ENCODE results near the gene PTBP1.

The PTBP1 gene

DNA sequence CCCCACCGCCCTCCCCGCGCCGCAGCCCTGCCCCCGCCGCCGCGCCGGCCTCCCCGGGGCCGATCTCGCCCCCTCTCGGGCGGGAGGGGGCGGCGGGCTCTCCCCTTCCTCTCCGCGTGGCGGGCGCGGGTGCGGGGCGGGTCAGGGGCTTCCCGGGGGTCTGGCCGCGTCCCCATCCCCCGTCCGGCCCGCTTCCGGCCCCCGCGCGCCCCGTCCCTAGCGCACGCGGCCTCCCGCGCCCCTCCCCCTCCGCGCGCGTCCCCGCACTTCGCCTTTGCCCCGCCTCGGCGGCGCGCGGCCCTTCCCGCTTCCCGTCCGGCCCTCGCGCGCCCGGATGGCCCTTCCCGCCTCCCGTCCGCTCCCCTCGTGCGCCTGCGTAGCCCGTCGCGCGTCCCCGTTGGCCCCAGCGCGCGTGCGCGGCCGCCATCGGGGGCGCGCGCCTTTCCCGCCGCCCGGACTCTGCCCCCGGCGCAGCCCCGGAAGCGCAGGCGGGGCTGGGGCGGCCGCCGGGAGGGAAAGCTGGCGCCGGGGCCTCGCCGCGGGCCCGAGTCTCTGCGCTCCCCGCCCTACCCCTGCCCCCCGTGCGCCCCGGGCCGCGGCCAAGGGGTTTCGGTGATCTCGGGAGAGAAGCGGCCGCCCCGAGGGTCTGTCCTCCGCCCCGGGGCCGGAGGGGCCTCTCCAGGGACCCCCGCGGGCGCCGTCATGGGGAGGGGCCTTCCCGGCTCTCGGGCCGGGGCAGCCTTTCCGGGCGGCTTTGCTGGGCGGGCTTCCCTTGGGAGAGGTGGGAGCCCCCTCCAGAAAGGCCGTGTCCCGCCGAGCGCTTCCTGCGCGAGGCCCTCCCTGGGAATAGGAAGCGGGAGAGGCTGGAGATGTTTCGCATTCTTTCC is 519 bp downstream of the PTBP1 start:
- DNase-seq (ENCODE audit: low spot score) = peak; percentile 82

GRCh38 chr19:798415-799075 is 1.3 kb downstream of the PTBP1 start:
- no peak for DNase-seq (ENCODE audit: low spot score)

DNA sequence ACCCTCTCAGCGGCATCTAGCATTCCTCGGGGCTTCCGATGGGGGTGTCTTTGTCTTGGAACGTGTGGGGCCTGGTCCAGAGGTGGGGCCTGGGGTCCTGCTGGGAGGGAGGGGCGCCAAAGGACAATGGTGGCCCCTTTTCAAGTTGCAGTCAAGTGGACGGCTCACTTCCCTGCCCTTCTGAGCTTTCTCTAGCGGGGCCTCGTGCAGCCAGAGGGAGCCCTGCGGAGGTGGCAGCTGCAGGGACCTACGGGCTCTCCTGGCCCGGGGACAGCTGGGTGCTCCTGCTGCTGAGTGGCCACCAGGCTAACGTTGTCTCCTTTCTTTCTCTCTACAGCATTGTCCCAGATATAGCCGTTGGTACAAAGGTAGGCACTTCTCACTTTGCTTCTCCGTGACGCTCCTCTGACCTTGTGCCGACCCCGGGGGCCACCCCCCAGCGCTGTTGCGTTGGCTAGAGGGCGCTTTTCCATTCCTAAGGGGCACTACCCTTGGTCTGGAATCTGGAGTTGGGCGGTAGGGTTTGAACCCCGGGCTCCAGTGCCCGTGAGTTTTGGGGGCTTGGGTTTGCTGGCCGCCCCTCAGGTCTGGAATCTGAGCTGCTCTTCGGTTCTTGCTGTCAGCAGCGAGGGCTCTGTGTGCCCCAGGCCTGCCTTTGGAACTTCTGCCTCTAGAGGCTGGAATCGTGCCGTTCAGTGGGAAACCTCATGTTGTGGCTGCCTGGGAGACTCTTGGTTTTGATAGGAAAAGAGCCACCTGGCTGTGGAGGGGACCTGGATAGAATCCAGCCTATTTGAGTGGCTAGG is 2.0 kb downstream of the PTBP1 start:
- DNase-seq (ENCODE audit: low spot score) = no peak

- DNase-seq (ENCODE audit: low spot score) = no peak
Measured at GRCh38 chr19:800360-801029, 3.2 kb downstream of the PTBP1 start.

GRCh38 chr19:801030-801860 is 4.0 kb downstream of the PTBP1 start:
- no peak for DNase-seq (ENCODE audit: low spot score)

- DNase-seq (ENCODE audit: low spot score) = no peak
Measured at GRCh38 chr19:801861-802497, 4.7 kb downstream of the PTBP1 start.

DNA sequence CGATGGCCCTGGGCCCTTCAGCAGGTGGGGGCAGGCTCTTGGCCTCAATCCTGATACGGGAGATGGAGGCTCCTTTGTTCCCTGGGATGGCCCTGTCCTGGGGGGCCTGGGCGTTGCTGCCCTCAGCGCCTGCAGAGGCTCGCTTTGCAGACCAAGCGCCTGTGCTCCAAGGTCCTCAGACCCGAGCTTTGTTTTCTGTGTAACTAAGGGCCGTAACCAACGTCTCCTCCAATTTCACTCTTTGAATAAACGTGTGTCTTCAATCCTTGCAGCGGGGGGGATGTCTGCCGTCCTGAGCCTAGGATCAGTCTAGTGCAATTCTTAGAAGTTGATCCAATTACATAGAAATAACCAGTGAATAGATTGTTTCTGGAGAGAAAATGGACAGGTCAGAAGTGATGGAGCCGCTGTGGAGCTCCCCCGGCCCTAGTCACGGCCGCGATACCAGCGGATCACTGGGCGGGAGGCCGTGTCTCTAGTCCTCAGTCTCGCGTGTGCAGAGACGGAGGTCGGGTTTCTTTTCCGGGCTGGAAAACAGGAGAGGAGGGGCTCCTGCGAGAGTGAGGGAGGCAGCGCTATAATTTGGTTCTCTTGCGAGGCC is 5.3 kb downstream of the PTBP1 start:
- DNase-seq (ENCODE audit: low spot score) = no peak

DNA sequence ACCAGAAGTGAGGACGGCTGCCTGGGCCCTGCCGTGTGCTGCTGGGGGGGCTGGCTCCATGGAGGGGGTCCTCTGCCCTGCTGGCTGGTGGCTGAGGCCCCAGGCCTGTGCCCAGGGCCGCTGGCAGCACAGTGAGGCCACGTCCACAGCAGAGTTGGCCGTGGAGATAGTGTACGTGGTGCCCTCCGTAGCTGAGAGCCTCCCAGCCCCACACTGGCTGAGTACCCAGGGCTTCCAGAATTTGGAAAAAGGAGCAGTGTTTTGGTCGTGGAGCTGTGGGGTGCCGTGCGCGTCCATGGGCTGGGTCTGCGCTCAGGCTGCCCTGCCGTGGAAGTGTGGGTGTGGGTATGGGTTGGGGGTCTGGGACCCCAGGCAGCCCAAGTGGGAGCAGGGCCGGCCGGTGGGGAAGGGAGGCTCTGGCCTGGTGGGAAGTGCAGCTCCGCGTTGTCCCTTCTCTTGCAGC is 5.9 kb downstream of the PTBP1 start:
- DNase-seq (ENCODE audit: low spot score) = no peak

- DNase-seq (ENCODE audit: low spot score) = no peak
Measured at GRCh38 chr19:803686-804418, 6.6 kb downstream of the PTBP1 start.

- DNase-seq (ENCODE audit: low spot score) = no peak
Measured at GRCh38 chr19:804419-805165, 7.3 kb downstream of the PTBP1 start.

- DNase-seq (ENCODE audit: low spot score) = no peak
Measured at GRCh38 chr19:805166-805551, 7.9 kb downstream of the PTBP1 start.

DNA sequence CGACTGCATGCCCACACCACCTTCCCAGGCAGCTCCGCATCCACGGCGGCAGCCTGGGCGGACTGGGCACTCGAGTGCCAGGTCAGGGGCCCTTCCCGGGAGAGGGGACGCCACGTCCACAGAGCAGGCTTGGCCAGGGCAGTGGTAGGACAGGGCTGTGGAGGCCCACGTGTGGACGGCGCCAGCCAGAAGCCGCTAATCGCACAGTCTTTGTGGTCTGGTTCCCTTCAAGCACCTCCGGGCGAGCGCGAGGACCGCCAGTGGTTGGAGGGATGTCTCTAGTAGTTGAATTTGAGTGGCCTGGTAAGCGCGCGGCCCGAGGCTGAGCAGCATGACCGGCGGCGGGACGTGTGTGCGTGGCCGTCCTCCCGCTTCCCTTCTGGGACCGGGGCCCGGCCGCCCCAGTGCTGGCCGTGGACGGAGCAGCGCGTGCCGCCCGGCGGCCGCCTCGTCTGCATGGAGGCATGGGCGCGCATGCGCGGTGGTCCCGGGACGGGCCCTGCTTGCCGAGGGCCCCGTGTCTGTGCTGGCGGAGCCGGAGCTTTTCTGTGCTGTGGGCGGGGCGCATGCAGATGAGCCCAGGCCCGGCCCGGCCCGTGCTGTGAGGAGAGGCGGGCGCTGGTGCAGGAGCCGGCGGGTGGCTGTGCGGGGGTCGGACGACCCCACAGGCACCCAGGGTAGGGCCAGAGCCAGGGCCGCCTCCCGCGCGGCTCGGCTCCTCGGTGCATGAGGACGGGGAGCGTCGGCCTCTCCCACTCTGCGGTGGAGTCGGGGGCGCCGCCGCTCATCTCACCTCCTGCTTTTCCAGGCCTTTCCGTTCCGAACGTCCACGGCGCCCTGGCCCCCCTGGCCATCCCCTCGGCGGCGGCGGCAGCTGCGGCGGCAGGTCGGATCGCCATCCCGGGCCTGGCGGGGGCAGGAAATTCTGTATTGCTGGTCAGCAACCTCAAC is 8.6 kb downstream of the PTBP1 start:
- no peak for DNase-seq (ENCODE audit: low spot score)

GRCh38 chr19:806815-807421 is 9.7 kb downstream of the PTBP1 start:
- DNase-seq (ENCODE audit: low spot score) = no peak

- DNase-seq (ENCODE audit: low spot score) = no peak
Measured at GRCh38 chr19:807627-808422, 10.6 kb downstream of the PTBP1 start.

GRCh38 chr19:808423-808775 is 11.1 kb downstream of the PTBP1 start:
- no peak for DNase-seq (ENCODE audit: low spot score)

- no peak for DNase-seq (ENCODE audit: low spot score)
Measured at GRCh38 chr19:810077-810855, 13.0 kb downstream of the PTBP1 start.

Measured in globus pallidus (tissue), 1 donor.